GM12874 (cell line): ENCODE measurements around the gene WBP4.

Source experiments
- CTCF ChIP-seq: IDR thresholded peaks from 2 replicates; pipeline ENCODE4 v1.5.1; 2011; ENCODE audit warnings: low read depth, mild to moderate bottlenecking, control low read depth, low read length, moderate library complexity; ENCODE audit not compliant: insufficient read depth

WBP4 gene

GRCh38 chr13:41107104-41107571, 45.8 kb downstream of the WBP4 start:
- TF ChIP-seq CTCF, result no peak

- TF ChIP-seq CTCF, result no peak
Measured at GRCh38 chr13:41107584-41108014, 46.3 kb downstream of the WBP4 start.

- no peak for TF ChIP-seq CTCF
Measured at GRCh38 chr13:41111454-41111853, 50.1 kb downstream of the WBP4 start.

GRCh38 chr13:41117869-41118268, 56.6 kb downstream of the WBP4 start:
- TF ChIP-seq CTCF, result no peak

GRCh38 chr13:41122838-41123237, 61.5 kb downstream of the WBP4 start:
- TF ChIP-seq CTCF, result no peak

GRCh38 chr13:41127701-41128100, 66.4 kb downstream of the WBP4 start:
- TF ChIP-seq CTCF, result no peak

GRCh38 chr13:41130356-41130755, 69.0 kb downstream of the WBP4 start:
- no peak for TF ChIP-seq CTCF
